ENCODE data around the gene CDKN1A.

DNA sequence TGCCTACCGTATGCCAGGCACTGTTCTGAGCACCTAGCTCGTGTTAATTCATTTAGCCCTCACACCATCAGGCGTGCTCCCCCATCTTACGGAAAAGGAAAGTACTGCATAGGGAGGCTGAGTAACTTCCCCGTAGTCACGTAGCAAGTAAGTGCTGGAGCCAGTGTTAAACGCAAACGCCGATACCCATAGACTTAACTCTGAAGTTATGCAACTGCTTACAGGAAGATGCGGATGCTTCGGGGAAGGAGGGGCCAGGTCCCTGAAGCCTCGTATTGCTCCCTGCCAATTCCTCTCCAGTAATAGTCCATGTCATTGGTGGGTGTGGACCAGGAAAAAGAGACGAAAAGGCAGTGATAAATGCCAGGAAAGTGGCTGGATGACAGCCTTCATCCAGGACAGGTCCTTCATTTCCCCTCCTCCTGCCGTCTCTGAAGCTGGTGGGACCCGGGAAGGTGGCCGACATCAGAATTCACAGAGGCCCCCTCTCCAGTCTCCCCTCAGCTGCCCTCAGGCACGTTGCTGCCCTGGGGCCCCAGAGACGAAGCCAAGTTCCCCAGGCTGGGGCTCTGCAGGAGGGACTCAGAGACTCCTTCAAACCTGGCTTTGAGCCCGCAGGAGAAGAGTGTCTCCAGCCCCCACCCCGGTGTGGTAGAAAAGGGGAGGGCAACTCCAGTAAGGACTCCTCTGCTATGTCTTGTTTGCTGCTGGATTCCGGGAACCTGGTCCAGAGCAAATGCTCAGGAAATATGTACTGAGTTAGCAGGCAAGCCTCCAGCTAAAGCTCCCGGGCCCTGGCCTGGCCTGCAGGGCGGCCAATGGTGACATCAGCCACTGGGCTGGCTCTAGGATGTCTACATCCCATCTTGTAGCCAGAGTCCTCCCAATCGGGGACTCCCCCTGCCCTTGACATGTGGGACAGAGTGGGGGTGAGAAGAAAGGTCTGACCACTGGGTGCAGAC, 56.9 kb downstream of the CDKN1A start:
- TF ChIP-seq, protein P1, sequence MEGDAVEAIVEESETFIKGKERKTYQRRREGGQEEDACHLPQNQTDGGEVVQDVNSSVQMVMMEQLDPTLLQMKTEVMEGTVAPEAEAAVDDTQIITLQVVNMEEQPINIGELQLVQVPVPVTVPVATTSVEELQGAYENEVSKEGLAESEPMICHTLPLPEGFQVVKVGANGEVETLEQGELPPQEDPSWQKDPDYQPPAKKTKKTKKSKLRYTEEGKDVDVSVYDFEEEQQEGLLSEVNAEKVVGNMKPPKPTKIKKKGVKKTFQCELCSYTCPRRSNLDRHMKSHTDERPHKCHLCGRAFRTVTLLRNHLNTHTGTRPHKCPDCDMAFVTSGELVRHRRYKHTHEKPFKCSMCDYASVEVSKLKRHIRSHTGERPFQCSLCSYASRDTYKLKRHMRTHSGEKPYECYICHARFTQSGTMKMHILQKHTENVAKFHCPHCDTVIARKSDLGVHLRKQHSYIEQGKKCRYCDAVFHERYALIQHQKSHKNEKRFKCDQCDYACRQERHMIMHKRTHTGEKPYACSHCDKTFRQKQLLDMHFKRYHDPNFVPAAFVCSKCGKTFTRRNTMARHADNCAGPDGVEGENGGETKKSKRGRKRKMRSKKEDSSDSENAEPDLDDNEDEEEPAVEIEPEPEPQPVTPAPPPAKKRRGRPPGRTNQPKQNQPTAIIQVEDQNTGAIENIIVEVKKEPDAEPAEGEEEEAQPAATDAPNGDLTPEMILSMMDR (IDR thresholded peaks at IDR 0.05), result peak in 3 of 4 experiments; percentile 7 to 41 (median 14)
- TF ChIP-seq POLR2AphosphoS5 (IDR thresholded peaks at IDR 0.05), result peak; percentile 91

Measured in gastroesophageal sphincter (tissue), 3 donors.